H9 (cell line): ENCODE data around the gene DIAPH2. TPM values are rescaled to one million over a fixed set of nuclear protein-coding genes. Genes with fewer than 3 reads are reported as not detected.

Experiments
- DNase-seq: peaks from one replicate; pipeline ENCODE4 v3.0.0-alpha.2; 2017
- H2AFZ ChIP-seq: one replicate; pipeline ENCODE4 v1.6.1; 2013; ENCODE audit warnings: mild to moderate bottlenecking, low read length, control low read depth, moderate library complexity
- H2AK5ac ChIP-seq: 2 replicates; pipeline ENCODE4 v1.6.1; 2013; ENCODE audit warnings: low read length, control low read depth, mixed read lengths; ENCODE audit not compliant: insufficient read length
- H2BK120ac ChIP-seq: one replicate; pipeline ENCODE4 v1.6.1; 2013; ENCODE audit warnings: low read depth, mild to moderate bottlenecking, low read length, control low read depth, inconsistent platforms; ENCODE audit not compliant: poor library complexity, severe bottlenecking
- H2BK12ac ChIP-seq: 2 replicates; pipeline ENCODE4 v1.6.1; 2013; ENCODE audit warnings: low read length, control low read depth, mixed read lengths, low read depth; ENCODE audit not compliant: insufficient read length
- H2BK15ac ChIP-seq: 2 replicates; pipeline ENCODE4 v1.6.1; 2013; ENCODE audit warnings: low read depth, low read length, control low read depth
- H2BK20ac ChIP-seq: one replicate; pipeline ENCODE4 v1.6.1; 2013; ENCODE audit warnings: low read depth, mild to moderate bottlenecking, low read length, control low read depth, inconsistent platforms; ENCODE audit not compliant: poor library complexity, severe bottlenecking
- H2BK5ac ChIP-seq: 2 replicates; pipeline ENCODE4 v1.6.1; 2013; ENCODE audit warnings: low read length, control low read depth, mixed read lengths; ENCODE audit not compliant: insufficient read length
- H3K14ac ChIP-seq: 2 replicates; pipeline ENCODE4 v1.6.1; 2013; ENCODE audit warnings: low read length, control low read depth; ENCODE audit not compliant: insufficient read depth
- H3K18ac ChIP-seq: 2 replicates; pipeline ENCODE4 v1.6.1; 2013; ENCODE audit warnings: low read depth, mild to moderate bottlenecking, mixed read lengths, low read length, control low read depth; ENCODE audit not compliant: insufficient read length
- H3K23ac ChIP-seq: 2 replicates; pipeline ENCODE4 v1.6.1; 2013; ENCODE audit warnings: low read length, control low read depth, mixed read lengths, low read depth; ENCODE audit not compliant: insufficient read length
- H3K23me2 ChIP-seq: 2 replicates; pipeline ENCODE4 v1.6.1; 2013; ENCODE audit warnings: low read depth, mild to moderate bottlenecking, mixed read lengths, low read length, control low read depth; ENCODE audit not compliant: insufficient read length, poor library complexity, severe bottlenecking
- H3K27ac ChIP-seq: 2 replicates; pipeline ENCODE4 v1.5.1; 2013; ENCODE audit warnings: low read length, control low read depth, mixed read lengths, low read depth; ENCODE audit not compliant: insufficient read length
- H3K27me3 ChIP-seq: 2 replicates; pipeline ENCODE4 v1.6.1; 2013; ENCODE audit warnings: low read length, control low read depth, inconsistent platforms; ENCODE audit not compliant: insufficient read depth
- H3K4ac ChIP-seq: 2 replicates; pipeline ENCODE4 v1.6.1; 2013; ENCODE audit warnings: low read depth, mild to moderate bottlenecking, control low read depth, inconsistent platforms, low read length, moderate library complexity
- H3K4me1 ChIP-seq: 2 replicates; pipeline ENCODE4 v1.6.1; 2013; ENCODE audit warnings: low read length, control low read depth, inconsistent platforms; ENCODE audit not compliant: insufficient read depth
- H3K4me2 ChIP-seq: 2 replicates; pipeline ENCODE4 v1.6.1; 2013; ENCODE audit warnings: low read length, control low read depth, mixed read lengths; ENCODE audit not compliant: insufficient read length, insufficient read depth
- H3K56ac ChIP-seq: 2 replicates; pipeline ENCODE4 v1.6.1; 2013; ENCODE audit warnings: low read depth, mild to moderate bottlenecking, mixed read lengths, low read length, control low read depth; ENCODE audit not compliant: insufficient read length
- H3K79me1 ChIP-seq: 2 replicates; pipeline ENCODE4 v1.6.1; 2013; ENCODE audit warnings: low read depth, mild to moderate bottlenecking, moderate library complexity, low read length, control low read depth, inconsistent platforms; ENCODE audit not compliant: insufficient read depth, poor library complexity, severe bottlenecking
- H3K79me2 ChIP-seq: 2 replicates; pipeline ENCODE4 v1.6.1; 2013; ENCODE audit warnings: low read length, control low read depth, inconsistent platforms; ENCODE audit not compliant: insufficient read depth
- H3K9ac ChIP-seq: 2 replicates; pipeline ENCODE4 v1.6.1; 2013; ENCODE audit warnings: low read length, control low read depth, mixed read lengths; ENCODE audit not compliant: insufficient read length; ENCODE audit errors: extremely low read depth
- H3K9me3 ChIP-seq: one replicate; pipeline ENCODE4 v1.6.1; 2013; ENCODE audit warnings: low read depth, low read length, inconsistent platforms; ENCODE audit not compliant: control insufficient read depth
- H3T11ph ChIP-seq: one replicate; pipeline ENCODE4 v1.6.1; 2013; ENCODE audit warnings: mild to moderate bottlenecking, low read length, control low read depth, inconsistent platforms
- H4K20me1 ChIP-seq: one replicate; pipeline ENCODE4 v1.6.1; 2013; ENCODE audit not compliant: control insufficient read depth, insufficient read length, insufficient read depth
- H4K5ac ChIP-seq: 2 replicates; pipeline ENCODE4 v1.6.1; 2013; ENCODE audit warnings: low read depth, mild to moderate bottlenecking, mixed read lengths, low read length, control low read depth; ENCODE audit not compliant: insufficient read length
- H4K8ac ChIP-seq: replicated peaks from 2 replicates; pipeline ENCODE4 v1.6.1; 2013; ENCODE audit warnings: low read length, control low read depth, mixed read lengths, low read depth; ENCODE audit not compliant: insufficient read length
- H4K91ac ChIP-seq: 2 replicates; pipeline ENCODE4 v1.6.1; 2013; ENCODE audit warnings: low read depth, mild to moderate bottlenecking, moderate library complexity, mixed read lengths, low read length, control low read depth; ENCODE audit not compliant: insufficient read length
- H3K27ac Mint-ChIP-seq, 3 experiments: 2 replicates in 2 of 3; 3 replicates in 1 of 3; pipeline ENCODE4 v1.8.0; 2020 to 2021; ENCODE audit warnings: mixed read lengths in 3 of 3, mild to moderate bottlenecking in 1 of 3, moderate library complexity in 1 of 3
- H3K27me3 Mint-ChIP-seq: 2 replicates; pipeline ENCODE4 v1.8.0; 2021; ENCODE audit warnings: low read depth, mild to moderate bottlenecking, moderate library complexity, mixed read lengths
- H3K36me3 Mint-ChIP-seq, 3 experiments: 2 replicates in 2 of 3; 3 replicates in 1 of 3; pipeline ENCODE4 v1.8.0; 2020 to 2021; ENCODE audit warnings: low read depth in 3 of 3, mixed read lengths in 3 of 3; ENCODE audit not compliant: insufficient read depth in 1 of 3
- H3K4me1 Mint-ChIP-seq, 2 experiments: 2 replicates each; pipeline ENCODE4 v1.8.0; 2020; ENCODE audit warnings: mixed read lengths in 2 of 2
- H3K4me3 Mint-ChIP-seq, 2 experiments: 2 replicates in 1 of 2; 3 replicates in 1 of 2; pipeline ENCODE4 v1.8.0; 2020 to 2021; ENCODE audit warnings: mild to moderate bottlenecking in 2 of 2, mixed read lengths in 2 of 2, moderate library complexity in 1 of 2
- H3K9me3 Mint-ChIP-seq, 2 experiments: 2 replicates in 1 of 2; 3 replicates in 1 of 2; pipeline ENCODE4 v1.8.0; 2020; ENCODE audit warnings: mild to moderate bottlenecking in 2 of 2, mixed read lengths in 2 of 2, moderate library complexity in 1 of 2
- WGBS: extraction: QIAGEN DNeasy Blood & Tissue Kit; methylation state at CpG from one replicate; pipeline ENCODE4 v1.1.7; 2013; ENCODE audit warnings: missing lambda C conversion rate, low lambda C conversion rate, mixed read lengths; ENCODE audit not compliant: insufficient read length; ENCODE audit errors: extremely low coverage; 5-methylcytosine and 5-hydroxymethylcytosine counted together
- total RNA-seq: library from RNA; stranded (reverse); gene quantifications from 2 replicates; pipeline ENCODE4 v1.2.1, GENCODE V29; 2021
- TF ChIP-seq, protein P1 (sequence below): fragments of 200-600 bp; sonication (generic); conservative IDR thresholded peaks from 3 replicates; pipeline ENCODE4 v1.8.0; 2021; ENCODE audit warnings: antibody characterized with exemption, mild to moderate bottlenecking

The DIAPH2 gene
- total RNA-seq, 1 experiment from 2014 or later, result 45.4 TPM

DNA sequence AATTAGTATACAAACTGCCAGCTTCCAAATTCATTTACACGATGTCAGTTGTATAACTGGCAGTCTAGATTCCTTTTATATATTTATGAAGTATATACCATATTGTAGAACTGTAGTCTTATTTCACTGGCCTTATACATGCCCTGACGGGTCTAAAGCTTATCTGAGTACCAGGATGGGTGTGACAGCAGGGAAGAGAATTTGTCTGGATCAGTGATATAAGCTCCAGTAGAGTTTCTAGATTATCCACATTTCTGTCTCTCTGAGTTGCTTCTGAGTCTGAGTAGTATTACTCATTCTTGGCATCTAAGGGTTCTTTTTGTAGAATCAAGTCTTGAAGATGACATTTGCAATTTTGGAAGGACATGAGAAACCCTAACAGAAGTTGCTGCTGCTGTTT is 300.4 kb downstream of the DIAPH2 start:
- TF ChIP-seq, protein P1, sequence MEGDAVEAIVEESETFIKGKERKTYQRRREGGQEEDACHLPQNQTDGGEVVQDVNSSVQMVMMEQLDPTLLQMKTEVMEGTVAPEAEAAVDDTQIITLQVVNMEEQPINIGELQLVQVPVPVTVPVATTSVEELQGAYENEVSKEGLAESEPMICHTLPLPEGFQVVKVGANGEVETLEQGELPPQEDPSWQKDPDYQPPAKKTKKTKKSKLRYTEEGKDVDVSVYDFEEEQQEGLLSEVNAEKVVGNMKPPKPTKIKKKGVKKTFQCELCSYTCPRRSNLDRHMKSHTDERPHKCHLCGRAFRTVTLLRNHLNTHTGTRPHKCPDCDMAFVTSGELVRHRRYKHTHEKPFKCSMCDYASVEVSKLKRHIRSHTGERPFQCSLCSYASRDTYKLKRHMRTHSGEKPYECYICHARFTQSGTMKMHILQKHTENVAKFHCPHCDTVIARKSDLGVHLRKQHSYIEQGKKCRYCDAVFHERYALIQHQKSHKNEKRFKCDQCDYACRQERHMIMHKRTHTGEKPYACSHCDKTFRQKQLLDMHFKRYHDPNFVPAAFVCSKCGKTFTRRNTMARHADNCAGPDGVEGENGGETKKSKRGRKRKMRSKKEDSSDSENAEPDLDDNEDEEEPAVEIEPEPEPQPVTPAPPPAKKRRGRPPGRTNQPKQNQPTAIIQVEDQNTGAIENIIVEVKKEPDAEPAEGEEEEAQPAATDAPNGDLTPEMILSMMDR, result no peak
- no peak overlapping the region for H3K4me2 ChIP-seq

More for the DNA sequence above, 300.4 kb downstream of the DIAPH2 start:
- H2BK120ac ChIP-seq, result no peak overlapping the region
- no peak overlapping the region for H4K8ac ChIP-seq
- peaks cover 5 to 16% of the 10 kb centered on the region in 2 experiments for H3K4me1 Mint-ChIP-seq
- no CpG with 5 or more reads among the region's 2 CpGs for WGBS
- no peak overlapping the region for H3K23ac ChIP-seq
- H3K23me2 ChIP-seq, result no peaks in the 10 kb centered on the region
- H3K14ac ChIP-seq, result no peak overlapping the region
- no peaks in the 10 kb centered on the region; the same call in 1 of the 2 replicates for H3K4me1 ChIP-seq
- no peaks in the 10 kb centered on the region for H3K27me3 Mint-ChIP-seq
- H3K27ac Mint-ChIP-seq, result no peak overlapping the region
- no peak overlapping the region for H3T11ph ChIP-seq
- no peaks in the 10 kb centered on the region for H3K79me1 ChIP-seq
- no peak overlapping the region for H4K91ac ChIP-seq
- no peak overlapping the region for H3K27ac ChIP-seq
- no peak overlapping the region for H2AK5ac ChIP-seq
- H3K36me3 Mint-ChIP-seq, result no peaks in the 10 kb centered on the region
- H3K18ac ChIP-seq, result no peak overlapping the region
- H2BK12ac ChIP-seq, result no peak overlapping the region
- no peaks in the 10 kb centered on the region for H3K9me3 ChIP-seq
- no peak overlapping the region for H2BK20ac ChIP-seq
- no peak for DNase-seq
- H3K27me3 ChIP-seq, result no peaks in the 10 kb centered on the region
- no peak overlapping the region for H4K5ac ChIP-seq
- H2AFZ ChIP-seq, result no peak overlapping the region
- no peak overlapping the region for H3K56ac ChIP-seq
- H3K9ac ChIP-seq, result no peak overlapping the region
- no peak overlapping the region for H2BK5ac ChIP-seq
- no peaks in the 10 kb centered on the region for H3K79me2 ChIP-seq
- no peak overlapping the region for H3K4me3 Mint-ChIP-seq
- no peak overlapping the region for H3K4ac ChIP-seq
- H3K9me3 Mint-ChIP-seq, result no peaks in the 10 kb centered on the region
- no peaks in the 10 kb centered on the region for H4K20me1 ChIP-seq
- H2BK15ac ChIP-seq, result no peak overlapping the region
